ENCODE results near the gene SH2B2. TPM values are rescaled to one million over a fixed set of nuclear protein-coding genes. Genes with fewer than 3 reads are reported as not detected.

Gene SH2B2
- total and polyA plus RNA-seq, 10 donors, result 13.4 to 36.9 (median 28.9) TPM

GRCh38 chr7:102302025-102302424 is 15.4 kb downstream of the SH2B2 start:
- TF ChIP-seq CTCF (IDR thresholded peaks at IDR 0.05 in 8 of 11, conservative IDR thresholded peaks at IDR 0.05 in 3 of 11) (no peak), POLR2A (IDR thresholded peaks at IDR 0.05) (no peak), POLR2AphosphoS5 (IDR thresholded peaks at IDR 0.05) (no peak)

GRCh38 chr7:102303669-102304422 is 17.2 kb downstream of the SH2B2 start:
- intact Hi-C loops (cut with DNase I; ENCODE audit: low total_unique reads), result no loop called here
- DNase-seq, result peak; percentile 75
- Histone ChIP-seq H3K27me3 (replicated peaks in 1 of 7) (peaks cover 0 to 15% (median 0%) of the 10 kb centered on the region in 7 donors), H3K4me1 (peaks cover 24 to 83% (median 64%) of the 10 kb centered on the region in 6 donors), H3K9me3 (no peaks in the 10 kb centered on the region), H3K27ac (peak overlapping the region in 6 of 8 donors; percentile 8 to 88 (median 80)), H3K4me3 (peak overlapping the region in 1 of 8 donors; percentile 24), H3K36me3 (peaks cover 0 to 52% (median 2%) of the 10 kb centered on the region in 6 donors)
- 59 to 73% (median 66%) methylated on average over 6 to 13 of the region's 13 CpGs for WGBS, 5 donors
- TF ChIP-seq CTCF (IDR thresholded peaks at IDR 0.05 in 8 of 11, conservative IDR thresholded peaks at IDR 0.05 in 3 of 11) (no peak), POLR2AphosphoS5 (IDR thresholded peaks at IDR 0.05) (no peak), POLR2A (IDR thresholded peaks at IDR 0.05) (no peak)

More at GRCh38 chr7:102302025-102302424, 15.4 kb downstream of the SH2B2 start:
- H3K27ac ChIP-seq, result peak overlapping the region in 1 of 8 donors; percentile 88
- H3K27me3 ChIP-seq (replicated peaks in 1 of 7), result peaks cover 0 to 15% (median 0%) of the 10 kb centered on the region in 7 donors
- H3K36me3 ChIP-seq, result peaks cover 0 to 45% (median 3%) of the 10 kb centered on the region in 6 donors
- intact Hi-C loops (cut with DNase I; ENCODE audit: low total_unique reads), result no loop called here
- H3K9me3 ChIP-seq, result no peaks in the 10 kb centered on the region
- peaks cover 22 to 72% (median 48%) of the 10 kb centered on the region in 6 donors for H3K4me1 ChIP-seq
- WGBS, 5 donors, result 90 to 95% (median 92%) methylated on average over 3 to 6 of the region's 6 CpGs
- DNase-seq, result no peak
- no peak overlapping the region for H3K4me3 ChIP-seq

- 52 to 80% (median 78%) methylated on average over 3 to 11 of the region's 11 CpGs for WGBS, 5 donors
- Histone ChIP-seq H3K4me3 (no peak overlapping the region), H3K9me3 (no peaks in the 10 kb centered on the region), H3K27me3 (replicated peaks in 1 of 7) (peaks cover 0 to 15% (median 0%) of the 10 kb centered on the region in 7 donors), H3K4me1 (peaks cover 24 to 84% (median 62%) of the 10 kb centered on the region in 6 donors), H3K36me3 (peaks cover 0 to 59% (median 4%) of the 10 kb centered on the region in 6 donors), H3K27ac (peak overlapping the region in 6 of 8 donors; percentile 13 to 88 (median 80))
- peak; percentile 79 for DNase-seq
- no peak for TF ChIP-seq CTCF (IDR thresholded peaks at IDR 0.05 in 8 of 11, conservative IDR thresholded peaks at IDR 0.05 in 3 of 11)
- peak in 1 of 3 donors; percentile 38 for TF ChIP-seq POLR2AphosphoS5 (IDR thresholded peaks at IDR 0.05)
- no peak for TF ChIP-seq POLR2A (IDR thresholded peaks at IDR 0.05)
- intact Hi-C loops (cut with DNase I; ENCODE audit: low total_unique reads), result no loop called here
Observed at GRCh38 chr7:102304668-102305067, 18.0 kb downstream of the SH2B2 start.
